ENCODE results near the gene ZFP91. TPM values are rescaled to one million over a fixed set of nuclear protein-coding genes. Genes with fewer than 3 reads are reported as not detected.

The ZFP91 gene
- polyA plus RNA-seq, 2 of the 4 experiments (the other 2 are of a cell fraction) = 48.5 to 66.9 TPM

Other genes with a start within 250 kb of the ZFP91 start
- gene OR5B17, start 220.0 kb upstream of the ZFP91 start, polyA plus RNA-seq (2011; rRNA removed) = not detected in 2 replicates
- gene OR5B17, start 220.0 kb upstream of the ZFP91 start, polyA plus RNA-seq (2017; fragmentation: RNase III; extraction: RNeasy Plus Mini Kit Qiagen cat#74134 plus additional on column Dnase treatment) = not detected in 3 replicates
- gene OR5B3, start 172.2 kb upstream of the ZFP91 start, polyA plus RNA-seq (2011; rRNA removed) = not detected in 2 replicates
- gene OR5B3, start 172.2 kb upstream of the ZFP91 start, polyA plus RNA-seq (2017; fragmentation: RNase III; extraction: RNeasy Plus Mini Kit Qiagen cat#74134 plus additional on column Dnase treatment) = not detected in 3 replicates
- not detected in 2 replicates for gene OR5B2, start 150.9 kb upstream of the ZFP91 start, polyA plus RNA-seq (2011; rRNA removed)
- gene OR5B2, start 150.9 kb upstream of the ZFP91 start, polyA plus RNA-seq (2017; fragmentation: RNase III; extraction: RNeasy Plus Mini Kit Qiagen cat#74134 plus additional on column Dnase treatment) = not detected in 3 replicates
- gene OR5B12, start 136.8 kb upstream of the ZFP91 start, polyA plus RNA-seq (2011; rRNA removed) = not detected in 2 replicates
- gene OR5B12, start 136.8 kb upstream of the ZFP91 start, polyA plus RNA-seq (2017; fragmentation: RNase III; extraction: RNeasy Plus Mini Kit Qiagen cat#74134 plus additional on column Dnase treatment) = not detected in 3 replicates
- gene OR5B21, start 71.0 kb upstream of the ZFP91 start, polyA plus RNA-seq (2011; rRNA removed) = not detected in 2 replicates
- not detected in 3 replicates for gene OR5B21, start 71.0 kb upstream of the ZFP91 start, polyA plus RNA-seq (2017; fragmentation: RNase III; extraction: RNeasy Plus Mini Kit Qiagen cat#74134 plus additional on column Dnase treatment)
- gene LPXN, start 3.2 kb upstream of the ZFP91 start, polyA plus RNA-seq (2011; rRNA removed) = 6.6 and 6.7 TPM in 2 replicates
- gene LPXN, start 3.2 kb upstream of the ZFP91 start, polyA plus RNA-seq (2017; fragmentation: RNase III; extraction: RNeasy Plus Mini Kit Qiagen cat#74134 plus additional on column Dnase treatment) = 2.5 to 2.9 TPM (median 2.5 TPM) in 3 replicates
- gene CNTF, start 43.6 kb downstream of the ZFP91 start, polyA plus RNA-seq (2011; rRNA removed) = 1.3 and 1.8 TPM in 2 replicates
- gene CNTF, start 43.6 kb downstream of the ZFP91 start, polyA plus RNA-seq (2017; fragmentation: RNase III; extraction: RNeasy Plus Mini Kit Qiagen cat#74134 plus additional on column Dnase treatment) = 0.91 to 1.3 TPM (median 1.2 TPM) in 3 replicates
- gene GLYAT, start 152.9 kb downstream of the ZFP91 start, polyA plus RNA-seq (2011; rRNA removed) = not detected in 2 replicates
- gene GLYAT, start 152.9 kb downstream of the ZFP91 start, polyA plus RNA-seq (2017; fragmentation: RNase III; extraction: RNeasy Plus Mini Kit Qiagen cat#74134 plus additional on column Dnase treatment) = not detected in 3 replicates